Natural killer cell (primary cell): ENCODE results near the gene COL25A1. TPM values are rescaled to one million over a fixed set of nuclear protein-coding genes. Genes with fewer than 3 reads are reported as not detected.

Experiments used
- ATAC-seq, 3 donors: fragments of 150-1000 bp in 2 of 3; fragments of 200-7000 bp in 1 of 3; cut with Tn5 transposase; 1 replicate in 1 of 3; 2 replicates in 2 of 3; pipeline ENCODE4 v1.10.0; 2021; ENCODE audit warnings: mild to moderate bottlenecking in 2 of 3, moderate library complexity in 2 of 3
- DNase-seq, 2 donors: peaks; one replicate each; pipeline versions ENCODE4 v3.0.0 to v3.0.0-alpha.2; 2013 to 2021; ENCODE audit warnings: mixed read lengths in 1 of 2
- H3K27ac ChIP-seq: one replicate; pipeline ENCODE4 v1.5.1; 2013; ENCODE audit warnings: mild to moderate bottlenecking, low read length
- H3K27me3 ChIP-seq: one replicate; pipeline ENCODE4 v1.6.1; 2013; ENCODE audit warnings: low read length; ENCODE audit not compliant: control insufficient read depth, insufficient read depth
- H3K36me3 ChIP-seq: one replicate; pipeline ENCODE4 v1.6.1; 2013; ENCODE audit warnings: low read length; ENCODE audit not compliant: control insufficient read depth, insufficient read depth
- H3K4me1 ChIP-seq: one replicate; pipeline ENCODE4 v1.6.1; 2013; ENCODE audit warnings: low read length; ENCODE audit not compliant: control insufficient read depth, insufficient read depth
- H3K4me3 ChIP-seq: one replicate; pipeline ENCODE4 v1.5.1; 2013; ENCODE audit warnings: low read length
- H3K9me3 ChIP-seq: one replicate; pipeline ENCODE4 v1.6.1; 2013; ENCODE audit warnings: low read length; ENCODE audit not compliant: control insufficient read depth, insufficient read depth
- H3K27ac Mint-ChIP-seq, 2 donors: one replicate each; pipeline ENCODE4 v1.8.0; 2022; ENCODE audit warnings: mild to moderate bottlenecking in 2 of 2, mixed read lengths in 2 of 2, moderate library complexity in 1 of 2
- H3K27me3 Mint-ChIP-seq, 2 donors: one replicate each; pipeline ENCODE4 v1.8.0; 2022; ENCODE audit warnings: low read depth in 2 of 2, mixed read lengths in 2 of 2
- H3K36me3 Mint-ChIP-seq: one replicate; pipeline ENCODE4 v1.8.0; 2022; ENCODE audit warnings: mixed read lengths
- H3K4me1 Mint-ChIP-seq, 2 donors: one replicate each; pipeline ENCODE4 v1.8.0; 2022; ENCODE audit warnings: mixed read lengths in 2 of 2
- H3K4me3 Mint-ChIP-seq: one replicate; pipeline ENCODE4 v1.8.0; 2022; ENCODE audit warnings: mild to moderate bottlenecking, moderate library complexity, mixed read lengths
- H3K9me3 Mint-ChIP-seq, 2 donors: one replicate each; pipeline ENCODE4 v1.8.0; 2022; ENCODE audit warnings: mixed read lengths in 2 of 2
- WGBS: methylation state at CpG from one replicate; pipeline ENCODE4 v1.1.7; 2013; ENCODE audit warnings: missing lambda C conversion rate; ENCODE audit not compliant: insufficient coverage; 5-methylcytosine and 5-hydroxymethylcytosine counted together
- intact Hi-C: fragments of 100-400 bp; cut with micrococcal nuclease; formaldehyde crosslinking; loops from one replicate; pipeline ENCODE4 v1.14.2; 2022
- total RNA-seq, 4 donors: library from RNA; stranded (reverse); fragments of 120-200 nt in 1 of 4; gene quantifications; one replicate each; pipeline versions ENCODE4 v1.2.3 to v1.2.4, GENCODE V29; 2013 to 2022
- TF ChIP-seq, protein P1 (sequence below): fragments of 200-600 bp; IDR thresholded peaks from one replicate; pipeline ENCODE4 v1.8.0; 2022; ENCODE audit warnings: antibody characterized with exemption

Gene COL25A1
- total RNA-seq, 3 donors from 2014 or later (not counting 1 experiment from before 2014, with no cell fraction given): 0.08 TPM; not detected in 2

- ATAC-seq: no peak
- no peaks in the 10 kb centered on the region for H3K36me3 Mint-ChIP-seq
- H3K9me3 Mint-ChIP-seq: peaks cover 0 to 5% of the 10 kb centered on the region in 2 donors
- no peak overlapping the region for H3K27ac Mint-ChIP-seq
- TF ChIP-seq, protein P1, sequence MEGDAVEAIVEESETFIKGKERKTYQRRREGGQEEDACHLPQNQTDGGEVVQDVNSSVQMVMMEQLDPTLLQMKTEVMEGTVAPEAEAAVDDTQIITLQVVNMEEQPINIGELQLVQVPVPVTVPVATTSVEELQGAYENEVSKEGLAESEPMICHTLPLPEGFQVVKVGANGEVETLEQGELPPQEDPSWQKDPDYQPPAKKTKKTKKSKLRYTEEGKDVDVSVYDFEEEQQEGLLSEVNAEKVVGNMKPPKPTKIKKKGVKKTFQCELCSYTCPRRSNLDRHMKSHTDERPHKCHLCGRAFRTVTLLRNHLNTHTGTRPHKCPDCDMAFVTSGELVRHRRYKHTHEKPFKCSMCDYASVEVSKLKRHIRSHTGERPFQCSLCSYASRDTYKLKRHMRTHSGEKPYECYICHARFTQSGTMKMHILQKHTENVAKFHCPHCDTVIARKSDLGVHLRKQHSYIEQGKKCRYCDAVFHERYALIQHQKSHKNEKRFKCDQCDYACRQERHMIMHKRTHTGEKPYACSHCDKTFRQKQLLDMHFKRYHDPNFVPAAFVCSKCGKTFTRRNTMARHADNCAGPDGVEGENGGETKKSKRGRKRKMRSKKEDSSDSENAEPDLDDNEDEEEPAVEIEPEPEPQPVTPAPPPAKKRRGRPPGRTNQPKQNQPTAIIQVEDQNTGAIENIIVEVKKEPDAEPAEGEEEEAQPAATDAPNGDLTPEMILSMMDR: no peak
- Histone ChIP-seq H3K9me3 (no peaks in the 10 kb centered on the region), H3K4me1 (no peaks in the 10 kb centered on the region), H3K27me3 (peaks cover 2% of the 10 kb centered on the region), H3K27ac (no peak overlapping the region), H3K36me3 (no peaks in the 10 kb centered on the region), H3K4me3 (no peak overlapping the region)
- H3K4me3 Mint-ChIP-seq: no peak overlapping the region
- DNase-seq: no peak
- H3K4me1 Mint-ChIP-seq: no peaks in the 10 kb centered on the region
- no peaks in the 10 kb centered on the region for H3K27me3 Mint-ChIP-seq
- intact Hi-C loops: no loop called here
These were observed 167.5 kb downstream of the COL25A1 start for GRCh38 chr4:109134921-109135320.

GRCh38 chr4:109134268-109134667, 168.2 kb downstream of the COL25A1 start:
- H3K4me3 ChIP-seq: no peak overlapping the region
- no peak overlapping the region for H3K27ac ChIP-seq
- no peaks in the 10 kb centered on the region for H3K4me1 ChIP-seq
- H3K4me3 Mint-ChIP-seq: no peak overlapping the region
- no peak overlapping the region for H3K27ac Mint-ChIP-seq
- 94% methylated on average over 2 of the region's 2 CpGs for whole genome bisulfite sequencing
- ATAC-seq (no peak), DNase-seq (no peak)
- no peaks in the 10 kb centered on the region for H3K9me3 ChIP-seq
- H3K36me3 Mint-ChIP-seq: no peaks in the 10 kb centered on the region
- H3K36me3 ChIP-seq: no peaks in the 10 kb centered on the region
- intact Hi-C loops: no loop called here
- peaks cover 2% of the 10 kb centered on the region for H3K27me3 ChIP-seq
- H3K4me1 Mint-ChIP-seq: no peaks in the 10 kb centered on the region
- TF ChIP-seq, protein P1: no peak
- H3K9me3 Mint-ChIP-seq: peaks cover 0 to 5% of the 10 kb centered on the region in 2 donors
- no peaks in the 10 kb centered on the region for H3K27me3 Mint-ChIP-seq

GRCh38 chr4:109131559-109131958, 170.9 kb downstream of the COL25A1 start:
- Histone ChIP-seq H3K27me3 (peaks cover 2% of the 10 kb centered on the region), H3K9me3 (no peaks in the 10 kb centered on the region), H3K4me3 (no peak overlapping the region), H3K4me1 (no peaks in the 10 kb centered on the region), H3K27ac (no peak overlapping the region), H3K36me3 (no peaks in the 10 kb centered on the region)
- no peak for DNase-seq
- Mint-ChIP-seq H3K4me3 (no peak overlapping the region), H3K27ac (no peak overlapping the region), H3K9me3 (peaks cover 0 to 3% of the 10 kb centered on the region in 2 donors), H3K36me3 (no peaks in the 10 kb centered on the region), H3K27me3 (peaks cover 0 to 4% of the 10 kb centered on the region in 2 donors), H3K4me1 (no peaks in the 10 kb centered on the region)
- TF ChIP-seq, protein P1: no peak
- 83% methylated on average over 6 of the region's 6 CpGs for WGBS
- no peak for ATAC-seq
- intact Hi-C loops: no loop called here

- H3K27ac Mint-ChIP-seq: no peak overlapping the region
- H3K9me3 Mint-ChIP-seq: no peaks in the 10 kb centered on the region
- intact Hi-C loops: no loop called here
- H3K27me3 ChIP-seq: peaks cover 2% of the 10 kb centered on the region
- no peaks in the 10 kb centered on the region for H3K9me3 ChIP-seq
- 71% methylated on average over 2 of the region's 2 CpGs for WGBS
- TF ChIP-seq, protein P1: no peak
- no peak overlapping the region for H3K4me3 ChIP-seq
- H3K27me3 Mint-ChIP-seq: peaks cover 0 to 4% of the 10 kb centered on the region in 2 donors
- DNase-seq (no peak), ATAC-seq (no peak)
- no peaks in the 10 kb centered on the region for H3K4me1 ChIP-seq
- no peaks in the 10 kb centered on the region for H3K36me3 ChIP-seq
- no peak overlapping the region for H3K4me3 Mint-ChIP-seq
- no peaks in the 10 kb centered on the region for H3K4me1 Mint-ChIP-seq
- no peaks in the 10 kb centered on the region for H3K36me3 Mint-ChIP-seq
- no peak overlapping the region for H3K27ac ChIP-seq
These were observed 173.9 kb downstream of the COL25A1 start for GRCh38 chr4:109128589-109128988.
